DOHH2 (cell line): Measurements from ENCODE around the gene ZNRF1.

ENCODE experiments used
- H3F3A ChIP-seq: fragments of 200-600 bp; sonication (generic), shearing (Covaris generic); 2 replicates; pipeline ENCODE4 v1.6.0; 2016; ENCODE audit warnings: antibody characterized with exemption, mild to moderate bottlenecking; ENCODE audit not compliant: control insufficient read depth, insufficient read depth
- H3K27ac ChIP-seq: fragments of 200-600 bp; sonication (generic); 2 replicates; pipeline ENCODE4 v1.5.1; 2014; ENCODE audit warnings: low read depth, mild to moderate bottlenecking, low read length, moderate library complexity
- H3K27me3 ChIP-seq: fragments of 200-600 bp; sonication (generic); 2 replicates; pipeline ENCODE4 v1.6.1; 2014; ENCODE audit warnings: mild to moderate bottlenecking, low read length, mixed read lengths; ENCODE audit not compliant: control insufficient read depth
- H3K36me3 ChIP-seq: fragments of 200-600 bp; sonication (generic); 2 replicates; pipeline ENCODE4 v1.6.1; 2014; ENCODE audit warnings: mild to moderate bottlenecking, low read length, moderate library complexity, mixed read lengths; ENCODE audit not compliant: control insufficient read depth
- H3K4me1 ChIP-seq: fragments of 200-600 bp; sonication (generic); 2 replicates; pipeline ENCODE4 v1.6.1; 2014; ENCODE audit warnings: mild to moderate bottlenecking, low read length, mixed read lengths; ENCODE audit not compliant: control insufficient read depth
- H3K4me2 ChIP-seq: fragments of 200-600 bp; sonication (generic); 2 replicates; pipeline ENCODE4 v1.6.0; 2014; ENCODE audit warnings: mild to moderate bottlenecking, low read length, moderate library complexity
- H3K4me3 ChIP-seq: fragments of 200-600 bp; sonication (generic); 2 replicates; pipeline ENCODE4 v1.5.1; 2014; ENCODE audit warnings: mild to moderate bottlenecking, low read length, mixed read lengths
- H3K79me2 ChIP-seq: fragments of 200-600 bp; sonication (generic); 2 replicates; pipeline ENCODE4 v1.6.1; 2014; ENCODE audit warnings: mild to moderate bottlenecking, low read length, mixed read lengths; ENCODE audit not compliant: control insufficient read depth
- H3K9me2 ChIP-seq: fragments of 200-600 bp; sonication (generic); replicated peaks from 2 replicates; pipeline ENCODE4 v1.6.1; 2014; ENCODE audit warnings: mild to moderate bottlenecking, low read length, mixed read lengths; ENCODE audit not compliant: control insufficient read depth
- H3K9me3 ChIP-seq: fragments of 200-600 bp; sonication (generic); 2 replicates; pipeline ENCODE4 v1.6.1; 2014; ENCODE audit warnings: antibody characterized with exemption, low read length, mixed read lengths; ENCODE audit not compliant: control insufficient read depth, insufficient read depth
- H4K20me1 ChIP-seq: fragments of 200-600 bp; sonication (generic); 2 replicates; pipeline ENCODE4 v1.6.0; 2014; ENCODE audit warnings: low read depth, mild to moderate bottlenecking, antibody characterized with exemption, low read length, moderate library complexity; ENCODE audit not compliant: control insufficient read depth, insufficient read depth
- CTCF ChIP-seq: fragments of 200-600 bp; sonication (generic); IDR thresholded peaks from one replicate; pipeline ENCODE4 v1.5.1; 2014; ENCODE audit warnings: antibody characterized with exemption, mild to moderate bottlenecking, low read depth, low read length; ENCODE audit not compliant: poor library complexity, severe bottlenecking
- EZH2phosphoT487 ChIP-seq: fragments of 200-600 bp; sonication (generic); IDR thresholded peaks from 2 replicates; pipeline ENCODE4 v1.6.1; 2017; ENCODE audit warnings: borderline replicate concordance, mild to moderate bottlenecking, antibody characterized with exemption, low read length, moderate library complexity, mixed read lengths

The ZNRF1 gene

GRCh38 chr16:75104836-75105235, 106.0 kb downstream of the ZNRF1 start:
- H3K9me2 ChIP-seq = no peaks in the 10 kb centered on the region
- peaks cover 30% of the 10 kb centered on the region for H3K4me1 ChIP-seq
- no peaks in the 10 kb centered on the region for H3K79me2 ChIP-seq
- no peak overlapping the region for H3K27ac ChIP-seq
- no peaks in the 10 kb centered on the region for H3K36me3 ChIP-seq
- H3K9me3 ChIP-seq = no peaks in the 10 kb centered on the region
- H3K4me3 ChIP-seq = no peak overlapping the region
- H4K20me1 ChIP-seq = no peaks in the 10 kb centered on the region
- H3K4me2 ChIP-seq = no peak overlapping the region
- TF ChIP-seq CTCF = no peak
- TF ChIP-seq EZH2phosphoT487 = no peak
- H3K27me3 ChIP-seq = no peaks in the 10 kb centered on the region
- peaks cover 4% of the 10 kb centered on the region; the same call in 1 of the 2 replicates for H3F3A ChIP-seq

GRCh38 chr16:75105306-75106061, 106.7 kb downstream of the ZNRF1 start:
- Histone ChIP-seq H3F3A (peaks cover 7% of the 10 kb centered on the region; the same call in 1 of the 2 replicates), H3K79me2 (no peaks in the 10 kb centered on the region), H3K4me3 (no peak overlapping the region), H3K4me1 (peaks cover 30% of the 10 kb centered on the region), H3K27ac (no peak overlapping the region), H4K20me1 (no peaks in the 10 kb centered on the region), H3K4me2 (no peak overlapping the region), H3K27me3 (no peaks in the 10 kb centered on the region), H3K36me3 (no peaks in the 10 kb centered on the region), H3K9me3 (no peaks in the 10 kb centered on the region), H3K9me2 (no peaks in the 10 kb centered on the region)
- TF ChIP-seq EZH2phosphoT487 = no peak
- TF ChIP-seq CTCF = no peak

GRCh38 chr16:75106351-75107274, 107.8 kb downstream of the ZNRF1 start:
- H3K4me1 ChIP-seq = peaks cover 41% of the 10 kb centered on the region
- no peaks in the 10 kb centered on the region for H3K27me3 ChIP-seq
- H3K4me3 ChIP-seq = no peak overlapping the region
- H3F3A ChIP-seq = peaks cover 7% of the 10 kb centered on the region; the same call in 1 of the 2 replicates
- no peak overlapping the region for H3K27ac ChIP-seq
- no peaks in the 10 kb centered on the region for H3K9me2 ChIP-seq
- no peaks in the 10 kb centered on the region for H3K36me3 ChIP-seq
- no peak overlapping the region for H3K4me2 ChIP-seq
- TF ChIP-seq CTCF (no peak), EZH2phosphoT487 (no peak)
- H4K20me1 ChIP-seq = no peaks in the 10 kb centered on the region
- no peaks in the 10 kb centered on the region for H3K79me2 ChIP-seq
- no peaks in the 10 kb centered on the region for H3K9me3 ChIP-seq
